ENCODE results near the gene TRAF3IP1.

- TF ChIP-seq SP1 (IDR thresholded peaks at IDR 0.05) (no peak), NFRKB (IDR thresholded peaks at IDR 0.05) (no peak), ZNF384 (IDR thresholded peaks at IDR 0.05) (no peak), ARNT (IDR thresholded peaks at IDR 0.05) (no peak), BHLHE40 (IDR thresholded peaks at IDR 0.05; ENCODE audit: borderline replicate concordance) (no peak), TARDBP (IDR thresholded peaks at IDR 0.05) (no peak), FOXA1 (IDR thresholded peaks at IDR 0.05) (no peak), LEF1 (IDR thresholded peaks at IDR 0.05; ENCODE audit: borderline replicate concordance) (no peak), FOXM1 (IDR thresholded peaks at IDR 0.05; ENCODE audit: borderline replicate concordance) (no peak), SUZ12 (IDR thresholded peaks at IDR 0.05) (no peak), CTBP1 (IDR thresholded peaks at IDR 0.05; ENCODE audit: borderline replicate concordance) (no peak)
Observed at GRCh38 chr2:238315031-238315595, 5.2 kb upstream of the TRAF3IP1 start.
